Right renal pelvis (tissue), 4 donors: Measurements from ENCODE around the gene PIM1. TPM values are rescaled to one million over a fixed set of nuclear protein-coding genes. Genes with fewer than 3 reads are reported as not detected.
"Not testable (repeated sequence)": the region's sequence is repeated elsewhere in the genome, so short reads cannot be mapped to it uniquely, and the experiment has no call there.

Experiments
- DNase-seq, 4 donors: peaks; one replicate each; pipeline ENCODE4 v3.0.0-alpha.2; 2013; ENCODE audit warnings: low read depth in 4 of 4, low spot score in 3 of 4, missing footprints in 1 of 4
- polyA plus RNA-seq, 4 donors: library from polyadenylated mRNA; unstranded; fragments of 120-200 nt; gene quantifications; one replicate each; pipeline ENCODE4 v1.2.1, GENCODE V29; 2013; ENCODE audit not compliant: insufficient read length in 4 of 4

The PIM1 gene
- 10 to 100 TPM; 22.5 to 25.9 (median 25.6) TPM for polyA plus RNA-seq

DNA sequence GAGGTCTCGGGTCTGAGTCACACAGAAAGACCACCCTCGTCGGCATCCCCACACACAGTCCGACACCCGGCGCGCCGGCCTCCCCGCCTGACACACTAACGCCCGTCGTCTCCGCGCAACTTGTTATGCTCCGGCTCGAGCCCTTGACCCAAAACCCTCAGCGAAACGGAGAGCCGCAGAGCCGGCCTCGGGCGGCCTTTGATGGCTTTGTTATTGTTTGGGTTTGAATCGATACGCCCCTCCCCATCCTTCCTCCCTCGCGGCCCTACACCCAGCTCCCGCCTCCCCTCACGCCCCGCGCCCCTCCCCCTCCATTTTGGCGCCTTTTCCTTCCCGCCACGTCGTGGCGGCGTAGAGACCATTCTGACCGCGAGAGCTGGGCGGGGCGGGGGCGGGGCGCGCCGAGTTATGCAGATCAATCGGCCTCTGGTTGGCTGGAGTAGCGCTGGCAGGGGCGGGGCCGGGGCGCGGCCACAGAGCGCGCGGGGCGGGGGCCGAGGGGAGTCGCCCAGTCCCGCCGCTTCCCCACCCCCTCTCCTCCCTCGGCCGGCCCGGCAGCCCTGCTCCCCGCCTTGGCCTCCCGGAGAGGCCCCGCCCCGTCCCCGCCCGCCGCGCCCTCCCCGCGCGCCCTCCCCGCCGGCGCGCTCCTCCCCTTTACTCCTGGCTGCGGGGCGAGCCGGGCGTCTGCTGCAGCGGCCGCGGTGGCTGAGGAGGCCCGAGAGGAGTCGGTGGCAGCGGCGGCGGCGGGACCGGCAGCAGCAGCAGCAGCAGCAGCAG, at the start of gene PIM1:
PIM1 (plus strand) TSS at position 657 of the 777 bp plus-strand sequence. CDS start 424 bp downstream, outside the sequence.
- DNase-seq: peak; percentile 94 to 95 (median 94)

DNA sequence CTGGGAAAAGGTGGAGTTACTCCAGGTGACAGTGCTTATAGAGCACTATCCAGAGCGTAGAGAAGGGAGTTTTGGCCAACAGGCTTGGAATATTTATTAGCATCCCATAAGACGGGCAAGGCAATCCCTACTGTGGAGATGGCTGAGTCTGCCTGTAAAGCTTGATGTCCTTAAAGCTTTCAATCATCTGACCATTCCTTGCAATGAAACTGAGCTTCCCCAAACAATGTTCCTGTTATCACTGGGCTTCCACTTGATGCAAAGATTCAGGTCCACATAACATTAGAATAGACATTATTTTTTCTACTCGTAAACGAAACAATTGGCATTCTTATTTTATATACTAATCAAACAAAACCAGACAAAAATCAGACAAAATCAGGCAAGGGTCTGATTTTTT, 48.4 kb upstream of the PIM1 start:
- no peak for DNase-seq

DNA sequence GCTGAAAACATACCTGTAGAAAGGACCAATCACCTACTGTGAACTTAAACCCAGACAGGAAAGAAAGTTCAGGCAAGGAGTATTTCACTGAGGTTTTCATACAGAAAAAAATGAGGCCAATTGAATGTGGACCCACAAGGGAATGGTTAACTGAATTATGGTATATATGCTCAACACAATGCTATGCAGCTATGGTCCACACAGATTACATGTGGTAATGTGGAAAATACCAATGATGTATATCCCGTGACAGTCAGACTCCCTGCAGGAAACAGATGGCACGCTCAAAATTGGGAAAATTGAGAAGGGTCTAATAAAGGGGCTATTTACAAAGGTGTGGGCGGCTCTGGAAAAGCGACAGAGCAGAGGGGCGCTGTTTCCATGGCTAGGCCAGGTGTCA, 47.1 kb upstream of the PIM1 start:
- DNase-seq: no peak

DNA sequence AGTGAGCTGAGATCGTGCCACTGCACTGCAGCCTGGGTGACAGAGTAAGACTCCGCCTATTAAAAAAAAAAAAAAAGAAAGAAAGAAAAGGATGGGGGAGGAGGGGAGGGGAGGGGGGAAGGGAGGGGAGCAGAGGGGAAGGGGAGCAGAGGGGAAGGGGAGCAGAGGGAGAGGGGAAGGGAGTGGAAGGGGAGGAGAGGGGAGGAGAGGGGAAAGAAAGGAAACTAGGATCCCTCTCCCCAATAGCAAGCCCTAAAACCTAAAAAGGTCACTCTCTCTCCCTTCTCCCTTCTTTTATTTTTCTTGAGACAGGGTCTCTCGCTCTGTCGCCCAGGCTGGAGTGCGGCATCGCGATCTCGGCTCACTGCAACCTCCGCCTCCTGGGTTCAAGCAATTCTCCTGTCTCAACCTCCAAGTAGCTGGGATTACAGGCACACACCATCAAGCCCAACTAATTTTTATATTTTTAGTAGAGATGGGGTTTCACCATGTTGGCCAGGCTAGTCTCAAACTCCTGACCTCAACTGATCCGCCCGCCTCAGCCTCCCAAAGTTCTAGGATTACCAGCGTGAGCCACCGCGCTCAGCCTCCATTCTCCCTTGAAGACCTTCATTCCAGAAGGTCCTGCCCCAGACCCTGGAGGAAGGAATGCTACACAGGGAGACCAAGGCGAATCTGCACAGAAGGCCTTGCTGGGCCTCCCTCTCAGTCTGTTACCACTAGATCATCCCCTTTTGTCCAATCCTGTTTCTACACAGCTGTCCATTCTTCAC, 45.8 kb upstream of the PIM1 start:
- DNase-seq: no peak

DNA sequence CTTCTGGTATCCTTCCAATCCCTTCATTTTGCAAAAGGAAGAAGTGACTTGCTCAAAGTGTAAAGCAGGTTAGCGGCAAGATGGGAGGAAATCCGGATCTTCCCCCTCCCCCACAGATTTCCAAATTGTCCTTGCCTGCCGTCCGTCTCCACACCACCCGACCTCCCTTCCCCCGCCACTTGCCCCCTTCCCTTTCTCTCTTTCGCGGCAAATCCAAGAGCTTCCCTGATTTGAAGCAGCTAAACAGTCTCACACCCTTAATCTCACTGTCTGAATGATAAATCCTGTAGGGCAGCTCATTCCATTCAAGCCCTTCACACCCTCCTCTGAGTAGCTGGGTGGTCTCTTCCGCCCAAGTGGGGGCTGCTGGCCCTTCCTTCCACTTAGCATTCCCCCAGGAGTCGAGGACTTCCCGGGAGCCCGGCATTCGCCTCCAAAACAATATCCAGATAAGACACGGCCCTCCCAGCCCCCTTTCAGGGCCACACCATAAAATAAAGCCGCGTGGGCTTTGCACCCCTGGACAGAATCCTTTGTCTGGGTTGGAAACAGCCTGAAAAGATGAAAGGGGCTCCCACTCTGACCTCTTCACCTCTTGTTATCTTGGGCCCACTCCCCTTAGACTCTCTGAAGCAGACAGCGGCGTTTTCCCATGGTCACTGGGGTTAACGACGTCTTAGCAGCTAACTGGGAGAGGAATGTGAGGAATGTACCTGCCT, 44.0 kb upstream of the PIM1 start:
- peak in 1 of 4 donors; percentile 70 for DNase-seq

DNA sequence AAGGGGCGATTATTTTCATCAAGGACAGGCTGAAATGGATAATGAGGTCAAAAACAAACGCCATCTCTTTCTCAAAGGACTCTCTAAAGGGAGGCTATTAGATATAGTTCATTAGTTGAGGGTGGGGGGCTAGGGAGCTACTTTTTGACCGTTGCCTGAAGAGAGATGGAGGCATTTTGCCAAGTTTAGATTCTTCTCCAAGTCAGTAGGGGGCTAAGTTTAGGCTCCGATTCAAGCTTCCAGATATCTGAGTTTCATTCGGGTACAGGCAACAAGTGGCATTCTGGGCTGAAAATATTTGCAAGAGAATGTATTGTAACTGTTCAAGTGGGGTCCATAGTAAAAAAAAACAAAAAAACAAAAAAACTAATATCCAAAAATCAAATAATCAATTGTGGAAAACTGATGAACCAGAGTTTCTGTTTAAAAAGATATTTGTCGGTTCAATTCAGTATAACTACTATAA, 43.4 kb upstream of the PIM1 start:
- DNase-seq: no peak

DNA sequence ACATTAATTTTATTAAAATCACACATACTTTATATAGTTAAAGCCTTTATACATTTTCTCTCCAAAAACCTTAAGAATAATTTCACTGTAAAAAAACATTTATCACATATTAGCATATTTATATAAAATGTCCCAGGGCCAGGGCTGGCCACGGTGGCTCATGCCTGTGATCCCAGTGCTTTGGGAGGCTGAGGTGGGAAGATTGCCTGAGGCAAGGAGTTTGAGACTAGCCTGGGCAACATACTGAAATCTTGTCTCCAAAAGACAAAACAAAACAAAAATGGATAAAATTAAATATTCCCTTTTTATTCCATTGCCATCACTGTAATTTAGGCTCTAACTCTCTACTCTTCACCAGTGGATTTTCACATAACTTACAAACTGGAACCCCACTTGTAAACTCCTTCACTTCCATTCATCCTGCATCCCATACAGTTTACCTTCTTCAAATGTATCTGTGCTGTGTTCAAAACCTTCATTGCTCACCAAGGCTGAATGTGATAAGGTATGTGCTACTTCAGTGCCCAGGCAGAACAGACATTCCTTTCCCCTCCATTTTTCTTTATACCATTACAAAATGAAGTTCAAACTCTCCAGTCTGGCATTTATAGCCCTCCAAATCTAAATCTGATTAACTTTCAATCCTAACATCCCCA, 42.9 kb upstream of the PIM1 start:
- no peak for DNase-seq

DNA sequence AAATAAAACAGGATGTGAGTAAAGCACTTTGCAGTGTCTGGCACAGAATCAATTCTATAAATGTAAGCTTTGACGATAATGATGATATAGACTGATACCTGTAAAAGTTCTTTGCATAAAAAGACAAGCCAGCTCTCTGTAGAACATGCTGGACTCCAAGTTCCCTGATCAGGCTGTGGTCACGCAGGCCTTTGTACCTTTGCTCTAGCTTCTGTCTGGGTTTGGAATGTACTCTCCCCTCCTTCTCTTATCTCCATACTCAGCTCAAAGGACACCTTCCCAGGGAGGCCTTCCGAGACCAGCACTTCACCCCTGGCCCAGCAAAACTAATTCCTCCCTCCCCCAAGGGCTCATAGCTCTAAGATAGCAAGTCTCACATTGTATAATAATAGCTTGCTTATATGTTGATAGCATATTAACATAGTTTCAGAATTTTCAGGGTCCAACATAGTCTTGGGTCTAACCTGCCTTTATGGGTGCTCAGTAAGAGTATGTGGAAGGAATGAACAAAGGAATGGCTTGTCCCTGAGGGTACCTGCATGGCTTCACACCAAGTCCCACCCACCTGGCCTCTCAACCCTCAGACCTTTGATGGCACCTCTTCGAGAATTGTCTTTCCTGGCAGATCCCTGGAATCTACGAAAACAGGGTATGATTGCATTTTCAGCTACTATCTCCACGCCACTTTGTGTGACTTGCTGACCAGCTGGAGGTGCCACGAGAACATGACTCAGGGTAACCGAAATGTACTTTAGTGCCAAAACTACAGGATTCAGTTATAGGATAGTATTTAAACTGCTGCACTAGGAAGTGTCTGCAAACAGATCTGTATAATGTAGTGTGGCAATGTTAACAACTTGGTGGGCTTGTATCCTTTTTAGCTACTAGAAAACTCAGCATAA, 41.7 kb upstream of the PIM1 start:
- no peak for DNase-seq

DNA sequence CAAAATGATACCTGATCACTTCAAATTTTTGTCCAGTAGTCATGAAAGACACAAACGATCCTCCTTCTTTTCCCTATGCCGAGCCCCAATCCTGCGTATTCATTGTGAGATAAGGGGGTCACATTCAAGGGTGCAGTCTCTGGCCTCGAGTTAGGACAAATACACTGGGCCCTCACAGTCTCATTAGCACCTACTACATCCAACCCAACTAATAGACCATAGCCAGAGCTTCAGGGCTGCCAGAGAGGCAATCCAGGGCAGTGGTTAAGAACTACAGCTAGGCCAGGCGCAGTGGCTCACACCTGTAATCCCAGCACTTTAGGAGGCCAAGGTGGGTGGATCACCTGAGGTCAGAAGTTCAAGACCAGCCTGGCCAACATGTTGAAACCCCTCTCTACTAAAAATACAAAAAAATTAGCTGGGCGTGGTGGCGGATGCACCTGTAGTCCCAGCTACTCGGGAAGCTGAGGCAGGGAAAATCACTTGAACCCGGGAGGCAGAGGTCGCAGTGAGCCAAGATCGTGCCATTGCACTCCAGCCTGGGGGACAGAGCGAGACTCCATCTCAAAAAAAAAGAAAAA, 41.0 kb upstream of the PIM1 start:
- DNase-seq: not testable (repeated sequence)

DNA sequence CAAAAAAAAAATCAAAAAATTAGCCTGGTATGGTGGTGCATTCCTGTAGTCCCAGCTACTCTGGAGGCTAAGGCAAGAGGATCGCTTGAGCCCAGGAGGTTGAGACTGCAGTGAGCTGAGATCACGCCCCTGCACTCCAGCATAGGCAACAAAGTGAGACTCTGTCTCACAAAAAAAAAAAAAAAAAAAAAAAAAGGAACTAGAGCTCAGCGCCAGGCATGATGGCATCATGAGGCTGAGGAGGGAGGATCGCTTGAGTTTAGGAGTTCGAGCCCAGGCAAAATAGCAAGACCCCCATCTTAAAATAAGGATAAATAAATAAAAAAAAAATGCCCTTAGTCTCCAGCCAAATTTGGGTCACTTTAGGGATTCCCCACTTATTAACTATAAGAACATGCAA, 40.4 kb upstream of the PIM1 start:
- DNase-seq: no peak

DNA sequence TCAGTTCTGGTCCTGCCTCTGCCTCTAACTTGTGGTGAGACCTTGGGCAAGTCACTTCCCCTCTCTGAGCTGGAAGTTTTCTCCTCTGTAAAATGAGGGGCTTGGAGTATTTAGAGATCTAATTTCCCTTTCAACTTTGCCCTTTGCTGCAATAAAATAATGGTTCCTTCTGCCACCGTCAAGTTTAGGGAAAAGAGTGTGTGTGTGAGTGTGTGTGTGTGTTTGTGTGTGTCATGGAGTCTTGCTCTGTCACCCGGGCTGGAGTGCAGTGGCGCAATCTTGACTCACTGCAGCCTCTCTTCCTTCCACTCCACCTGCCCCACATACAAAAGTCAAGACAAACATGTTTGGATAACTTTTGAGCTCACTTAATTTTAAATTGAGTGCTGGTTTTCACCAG, 39.2 kb upstream of the PIM1 start:
- no peak for DNase-seq

DNA sequence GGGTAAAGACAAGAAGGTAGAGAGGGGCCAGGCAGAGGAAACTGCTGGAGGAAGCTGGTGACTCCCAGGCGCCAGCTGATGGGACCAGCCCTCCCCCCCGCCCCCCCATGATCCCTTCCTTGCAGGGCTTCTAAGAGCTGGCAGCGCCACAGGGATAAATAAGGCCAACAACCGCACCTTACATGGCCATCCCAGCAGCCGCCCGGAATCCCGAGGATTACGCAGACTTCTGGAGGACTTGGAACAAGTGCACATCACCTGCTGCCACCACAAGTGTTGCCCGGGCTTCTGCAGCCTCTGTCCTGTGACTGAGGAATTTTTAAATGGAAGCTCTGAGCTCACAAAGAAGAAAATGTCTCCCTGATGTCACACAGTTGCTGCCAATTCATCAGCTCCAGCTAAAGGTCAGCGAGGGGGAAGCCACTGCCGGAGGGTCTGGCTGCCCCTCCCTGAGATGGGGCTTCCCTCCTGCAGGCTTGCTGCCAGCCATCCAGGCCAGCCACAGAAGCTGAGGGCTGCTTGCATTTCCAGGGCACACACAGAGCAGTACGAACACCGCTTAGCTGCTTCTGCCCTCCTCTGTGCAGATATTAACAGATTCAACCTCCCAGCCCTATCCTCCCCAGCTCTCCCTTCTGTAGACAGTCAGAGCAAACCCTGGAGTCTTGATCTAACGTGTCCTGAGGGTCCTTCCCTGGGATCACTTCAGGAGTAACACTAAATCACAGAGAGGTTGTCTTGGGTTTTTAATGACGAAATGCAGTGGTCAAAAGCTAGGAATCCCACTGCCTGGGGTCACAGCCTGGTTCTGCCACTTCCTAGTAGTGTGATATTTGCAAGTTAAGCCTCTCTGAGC, 38.6 kb upstream of the PIM1 start:
- DNase-seq: no peak

DNA sequence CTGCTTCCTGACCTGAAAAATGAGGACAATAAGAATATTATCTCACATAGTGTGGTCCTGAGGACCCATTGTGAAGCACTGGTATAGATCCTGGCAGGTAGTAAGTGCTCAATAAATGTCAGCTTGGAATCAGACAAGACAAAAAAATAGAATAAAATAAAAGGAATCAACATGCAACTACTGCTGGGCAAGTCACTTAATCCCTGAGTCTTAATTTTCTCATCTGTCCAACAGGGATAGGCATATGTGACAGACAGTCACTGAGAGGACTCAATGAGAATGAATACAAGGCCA, 38.0 kb upstream of the PIM1 start:
- DNase-seq: no peak

DNA sequence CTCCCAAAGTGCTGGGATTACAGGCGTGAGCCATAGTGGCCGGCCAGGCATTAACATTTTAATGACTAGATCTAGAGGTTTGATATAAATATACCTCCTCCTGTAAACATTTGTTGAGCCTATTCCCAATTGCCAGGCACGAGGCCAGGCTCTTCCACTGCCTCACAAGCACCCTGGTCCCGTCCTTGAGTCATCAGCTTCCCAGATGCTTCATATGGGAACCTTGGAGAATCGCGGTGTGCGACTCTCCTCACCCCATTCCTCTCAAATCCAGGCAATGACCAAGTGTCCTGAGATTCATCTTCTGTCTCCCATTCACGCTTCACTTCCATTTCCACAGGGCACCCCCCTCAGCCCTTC, 35.9 kb upstream of the PIM1 start:
- DNase-seq: no peak

DNA sequence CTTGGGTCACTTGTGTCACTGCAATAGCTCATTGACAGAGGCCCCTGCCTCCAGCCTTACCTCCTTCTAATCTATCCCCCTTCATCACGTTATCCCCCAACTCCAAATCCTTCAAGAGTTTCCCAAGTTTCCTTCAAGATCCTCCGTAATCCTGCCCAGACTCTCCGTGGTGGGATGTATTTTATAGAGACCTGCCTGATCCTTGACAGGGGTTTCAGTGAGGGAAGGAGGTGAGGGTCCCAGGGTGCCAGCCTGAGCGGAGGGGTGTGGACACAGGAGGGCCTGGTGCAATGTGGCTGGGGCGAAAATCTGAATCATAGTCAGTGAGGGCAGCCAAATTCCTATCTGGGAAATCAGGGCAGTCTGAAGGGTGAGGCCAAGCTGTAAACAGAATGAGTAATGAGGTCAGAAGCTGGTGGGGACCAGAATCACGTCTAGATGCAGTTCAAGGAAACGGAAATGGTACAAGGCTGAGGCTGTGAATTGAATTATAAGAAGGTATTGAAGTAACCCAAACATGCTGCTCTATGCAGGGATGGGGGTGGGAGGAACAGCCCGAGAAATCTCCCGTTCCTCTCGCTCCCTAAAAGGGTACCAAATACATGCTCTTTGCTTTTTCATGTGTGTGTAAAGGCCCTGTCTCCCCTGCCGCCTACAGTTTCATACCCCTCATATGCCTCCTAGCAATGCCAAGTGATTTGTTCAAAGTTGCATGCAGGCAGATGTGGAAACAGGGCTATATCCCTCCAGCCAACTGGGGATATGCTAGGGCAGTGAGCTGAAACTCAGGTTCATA, 35.4 kb upstream of the PIM1 start:
- no peak for DNase-seq

DNA sequence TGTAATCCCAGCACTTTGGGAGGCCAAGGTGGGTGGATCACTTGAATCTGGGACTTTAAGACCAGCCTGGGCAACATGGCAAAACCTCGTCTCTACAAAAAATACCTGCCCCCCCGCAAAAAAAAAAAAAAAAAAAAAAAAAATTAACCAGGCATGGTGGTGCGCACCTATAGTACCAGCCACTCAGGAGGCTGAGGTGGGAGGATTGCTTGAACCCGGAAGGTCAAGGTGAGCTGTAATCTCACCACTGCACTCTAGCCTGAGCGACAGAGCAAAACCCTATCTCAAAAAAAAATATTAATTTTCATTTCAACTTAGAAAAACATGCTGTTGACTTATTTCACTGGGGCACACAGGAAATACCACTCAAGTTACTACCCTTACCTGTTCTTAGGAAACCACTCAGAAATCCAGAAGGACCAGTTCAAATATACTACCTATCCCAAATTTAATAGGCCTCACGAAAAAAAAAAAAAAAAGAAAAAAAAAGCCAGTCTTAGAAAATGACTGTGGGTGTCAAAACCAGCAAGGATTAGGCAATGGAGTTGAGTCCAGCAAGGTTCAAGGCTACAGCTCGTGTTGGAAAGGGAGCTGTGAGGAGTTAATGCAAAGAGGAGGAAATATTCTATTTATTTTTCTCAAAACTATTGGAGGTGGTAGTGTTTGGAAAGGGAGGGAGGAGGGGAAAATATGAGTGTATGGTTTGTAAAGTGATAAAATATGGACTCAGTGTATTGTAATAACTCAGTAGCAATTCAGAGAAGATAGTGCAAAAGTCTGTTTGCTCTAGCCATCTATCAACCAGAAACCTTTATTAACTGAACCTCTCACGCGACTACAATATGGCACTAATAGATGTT, 33.9 kb upstream of the PIM1 start:
- DNase-seq: no peak

DNA sequence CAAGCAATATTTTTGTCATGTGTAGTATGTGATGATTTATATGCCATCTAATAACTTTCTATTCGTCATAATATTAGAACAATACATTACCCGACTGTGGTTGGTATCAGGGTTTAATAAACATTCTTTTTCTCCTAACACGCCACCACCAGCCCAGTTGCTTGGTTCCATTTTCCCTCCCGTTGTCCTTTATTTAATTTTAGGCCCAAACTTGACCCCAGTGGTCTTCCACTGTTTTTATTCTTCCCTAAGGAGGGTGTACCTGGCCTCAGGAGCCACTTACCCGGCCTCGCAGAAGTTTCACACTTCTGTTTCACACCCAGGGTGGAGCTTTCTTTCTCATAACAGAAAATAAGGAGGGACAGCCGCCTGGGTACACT, 33.1 kb upstream of the PIM1 start:
- no peak for DNase-seq
